ENCODE results near the gene CTTN.

GRCh38 chr11:70368961-70369360 is 29.4 kb upstream of the CTTN start:
- no peak for TF ChIP-seq POLR2A (IDR thresholded peaks at IDR 0.05)
- no peak for TF ChIP-seq CTCF (IDR thresholded peaks at IDR 0.05)

Data from tibial nerve (tissue), 3 donors.